C4-2B (cell line): Measurements from ENCODE around the gene GORASP2.

Experiments
- ZFX ChIP-seq: fragments of 450-650 bp; IDR thresholded peaks from 2 replicates; pipeline ENCODE4 v1.6.1; 2017
- TF ChIP-seq, protein P1 (sequence below): fragments of 450-650 bp; conservative IDR thresholded peaks from 2 replicates; pipeline ENCODE4 v1.5.1; 2017; ENCODE audit warnings: mild to moderate bottlenecking

DNA sequence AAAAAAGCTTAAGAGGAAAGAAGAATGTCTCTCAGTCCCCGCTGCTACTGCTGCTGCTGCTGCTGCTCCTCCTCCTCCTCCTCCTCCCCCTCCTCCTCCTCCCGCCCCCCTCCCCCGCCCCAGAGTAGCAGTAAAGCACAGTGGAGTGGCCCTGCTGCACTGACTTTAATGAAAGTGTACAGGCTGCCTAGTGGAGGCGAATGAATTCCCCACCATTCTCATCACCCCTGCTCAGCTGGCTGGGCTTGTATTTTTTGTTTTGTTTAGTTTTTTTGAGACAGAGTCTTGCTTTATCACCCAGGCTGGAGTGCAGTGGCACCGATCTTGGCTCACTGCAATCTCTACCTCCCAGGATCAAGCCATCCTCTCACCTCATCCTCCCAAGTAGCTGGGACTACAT, 34.3 kb downstream of the GORASP2 start:
- TF ChIP-seq, protein P1, sequence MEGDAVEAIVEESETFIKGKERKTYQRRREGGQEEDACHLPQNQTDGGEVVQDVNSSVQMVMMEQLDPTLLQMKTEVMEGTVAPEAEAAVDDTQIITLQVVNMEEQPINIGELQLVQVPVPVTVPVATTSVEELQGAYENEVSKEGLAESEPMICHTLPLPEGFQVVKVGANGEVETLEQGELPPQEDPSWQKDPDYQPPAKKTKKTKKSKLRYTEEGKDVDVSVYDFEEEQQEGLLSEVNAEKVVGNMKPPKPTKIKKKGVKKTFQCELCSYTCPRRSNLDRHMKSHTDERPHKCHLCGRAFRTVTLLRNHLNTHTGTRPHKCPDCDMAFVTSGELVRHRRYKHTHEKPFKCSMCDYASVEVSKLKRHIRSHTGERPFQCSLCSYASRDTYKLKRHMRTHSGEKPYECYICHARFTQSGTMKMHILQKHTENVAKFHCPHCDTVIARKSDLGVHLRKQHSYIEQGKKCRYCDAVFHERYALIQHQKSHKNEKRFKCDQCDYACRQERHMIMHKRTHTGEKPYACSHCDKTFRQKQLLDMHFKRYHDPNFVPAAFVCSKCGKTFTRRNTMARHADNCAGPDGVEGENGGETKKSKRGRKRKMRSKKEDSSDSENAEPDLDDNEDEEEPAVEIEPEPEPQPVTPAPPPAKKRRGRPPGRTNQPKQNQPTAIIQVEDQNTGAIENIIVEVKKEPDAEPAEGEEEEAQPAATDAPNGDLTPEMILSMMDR = no peak
- no peak for TF ChIP-seq ZFX
